COLO829 (cell line): ENCODE measurements around the gene AARSD1.
A peak's percentile ranks its signal among the peaks of the same experiment; 100 is the strongest.
"Not testable (repeated sequence)": the region's sequence is repeated elsewhere in the genome, so short reads cannot be mapped to it uniquely, and the experiment has no call there.

Experiments
- DNase-seq: peaks from one replicate; pipeline ENCODE4 v3.0.0; 2012; ENCODE audit warnings: low spot score

AARSD1 gene, protein sequence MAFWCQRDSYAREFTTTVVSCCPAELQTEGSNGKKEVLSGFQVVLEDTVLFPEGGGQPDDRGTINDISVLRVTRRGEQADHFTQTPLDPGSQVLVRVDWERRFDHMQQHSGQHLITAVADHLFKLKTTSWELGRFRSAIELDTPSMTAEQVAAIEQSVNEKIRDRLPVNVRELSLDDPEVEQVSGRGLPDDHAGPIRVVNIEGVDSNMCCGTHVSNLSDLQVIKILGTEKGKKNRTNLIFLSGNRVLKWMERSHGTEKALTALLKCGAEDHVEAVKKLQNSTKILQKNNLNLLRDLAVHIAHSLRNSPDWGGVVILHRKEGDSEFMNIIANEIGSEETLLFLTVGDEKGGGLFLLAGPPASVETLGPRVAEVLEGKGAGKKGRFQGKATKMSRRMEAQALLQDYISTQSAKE

DNA sequence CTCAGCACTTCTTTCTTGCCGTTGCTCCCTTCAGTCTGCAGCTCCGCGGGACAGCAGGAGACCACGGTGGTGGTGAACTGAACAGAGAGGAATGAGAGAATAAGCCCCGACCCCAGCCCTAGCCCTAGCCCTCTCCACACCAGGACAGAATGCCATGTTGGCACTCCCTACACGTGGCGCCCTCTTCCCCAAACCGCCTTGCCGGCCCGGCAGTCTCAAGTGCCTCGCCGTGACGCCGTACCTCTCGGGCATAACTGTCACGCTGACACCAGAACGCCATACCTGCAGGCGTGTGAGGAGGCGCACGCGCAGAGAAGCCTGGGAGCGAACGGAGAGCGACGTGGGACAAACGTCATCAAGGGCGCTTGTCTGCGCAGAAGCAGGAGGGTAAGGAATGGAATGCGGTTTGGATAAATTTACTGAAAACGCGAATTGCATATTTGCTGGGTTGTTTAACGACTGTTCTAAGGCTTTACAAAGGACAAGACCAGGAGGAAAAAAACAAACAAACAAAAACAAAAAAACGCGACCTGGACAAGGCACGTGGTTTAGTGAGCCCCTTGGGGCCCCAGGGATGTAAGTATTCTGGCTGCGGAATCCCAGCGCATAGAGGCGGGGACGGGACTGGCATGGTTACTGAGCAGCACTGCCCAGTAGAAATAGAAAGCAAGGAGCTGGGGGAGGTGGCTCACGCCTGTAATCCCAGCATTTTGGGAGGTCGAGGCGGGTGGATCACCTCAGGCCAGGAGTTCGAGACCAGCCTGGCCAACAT is at the start of gene AARSD1:
TSS of gene AARSD1 (minus strand) at position 294 of the 772 bp plus-strand sequence. CDS start at position 280, 14 bp downstream.
- DNase-seq, result peak; percentile 84

DNA sequence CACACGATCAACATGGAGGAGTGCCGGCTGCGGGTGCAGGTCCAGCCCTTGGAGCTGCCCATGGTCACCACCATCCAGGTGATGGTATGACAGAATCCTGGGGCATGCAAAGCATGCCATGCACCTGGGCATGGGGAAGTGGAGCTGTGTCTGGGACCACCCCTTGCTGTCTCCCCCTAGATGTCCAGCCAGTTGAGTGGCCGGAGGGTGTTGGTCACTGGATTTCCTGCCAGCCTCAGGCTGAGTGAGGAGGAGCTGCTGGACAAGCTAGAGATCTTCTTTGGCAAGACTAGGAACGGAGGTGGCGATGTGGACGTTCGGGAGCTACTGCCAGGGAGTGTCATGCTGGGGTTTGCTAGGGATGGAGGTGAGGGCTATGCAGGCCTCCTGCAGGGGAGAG is 49.0 kb upstream of the AARSD1 start:
- no peak for DNase-seq

DNA sequence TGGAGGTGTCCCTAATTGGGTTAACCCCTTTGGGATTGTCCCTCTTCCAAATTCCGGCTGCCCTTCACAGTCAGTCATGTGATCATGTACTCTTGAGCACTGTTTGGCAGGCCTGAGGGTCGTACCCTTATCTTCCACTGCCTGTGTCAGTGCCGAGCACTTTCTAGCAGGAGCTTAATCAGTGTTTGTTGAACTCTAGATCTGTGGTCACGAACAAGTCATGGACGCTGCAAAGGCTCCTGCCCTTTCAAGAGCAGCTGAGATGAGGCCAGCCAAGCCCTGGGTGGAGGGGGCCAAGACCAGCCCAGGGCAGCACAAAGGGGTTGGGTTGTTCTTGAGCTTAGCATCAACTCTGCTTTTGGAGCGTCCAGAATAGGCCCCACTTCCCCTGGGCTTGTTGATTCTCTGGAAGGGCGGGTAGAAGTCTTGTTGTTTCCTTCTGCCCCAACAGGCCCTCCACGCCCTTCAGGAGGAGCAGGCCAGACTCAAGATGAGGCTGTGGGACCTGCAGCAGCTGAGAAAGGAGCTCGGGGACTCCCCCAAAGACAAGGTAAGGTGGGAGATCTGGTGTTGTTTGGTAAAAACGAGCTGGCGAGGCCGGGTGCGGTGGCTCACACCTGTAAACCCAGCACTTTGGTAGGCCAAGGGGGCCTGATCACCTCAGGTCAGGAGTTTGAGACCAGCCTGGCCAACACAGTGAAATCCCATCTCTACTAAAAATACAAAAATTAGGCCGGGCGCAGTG is 47.6 kb upstream of the AARSD1 start:
- DNase-seq, result no peak

DNA sequence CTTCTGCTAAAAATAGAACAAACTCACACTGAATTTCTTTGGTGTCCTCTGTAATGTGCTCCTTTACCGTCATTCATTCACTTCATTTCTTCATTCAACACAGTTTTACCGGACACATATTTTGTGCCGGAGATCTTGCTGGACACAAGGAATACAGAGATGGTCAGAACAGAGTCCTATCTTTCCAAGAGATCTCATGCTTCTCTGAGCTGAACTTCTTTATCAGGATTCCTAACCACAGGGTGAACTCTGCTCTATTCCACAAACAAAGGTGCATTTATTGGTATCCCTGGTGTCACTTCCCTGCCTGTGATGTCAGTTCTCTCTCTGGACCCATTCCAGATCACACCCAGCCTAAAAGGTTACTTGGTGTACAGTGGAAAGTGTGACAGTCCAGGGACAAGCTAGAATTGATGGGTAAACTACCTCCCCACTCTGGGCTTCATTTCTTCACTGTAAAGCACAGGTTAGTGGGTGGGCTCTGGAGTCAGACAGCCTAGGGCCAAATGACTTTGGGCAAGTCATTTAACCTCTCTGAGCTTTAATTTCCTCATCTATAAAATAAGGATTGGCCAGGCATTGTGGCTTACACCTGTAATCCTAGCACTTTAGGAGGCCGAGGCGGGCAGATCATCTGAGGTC is 46.5 kb upstream of the AARSD1 start:
- DNase-seq, result peak; percentile 96

DNA sequence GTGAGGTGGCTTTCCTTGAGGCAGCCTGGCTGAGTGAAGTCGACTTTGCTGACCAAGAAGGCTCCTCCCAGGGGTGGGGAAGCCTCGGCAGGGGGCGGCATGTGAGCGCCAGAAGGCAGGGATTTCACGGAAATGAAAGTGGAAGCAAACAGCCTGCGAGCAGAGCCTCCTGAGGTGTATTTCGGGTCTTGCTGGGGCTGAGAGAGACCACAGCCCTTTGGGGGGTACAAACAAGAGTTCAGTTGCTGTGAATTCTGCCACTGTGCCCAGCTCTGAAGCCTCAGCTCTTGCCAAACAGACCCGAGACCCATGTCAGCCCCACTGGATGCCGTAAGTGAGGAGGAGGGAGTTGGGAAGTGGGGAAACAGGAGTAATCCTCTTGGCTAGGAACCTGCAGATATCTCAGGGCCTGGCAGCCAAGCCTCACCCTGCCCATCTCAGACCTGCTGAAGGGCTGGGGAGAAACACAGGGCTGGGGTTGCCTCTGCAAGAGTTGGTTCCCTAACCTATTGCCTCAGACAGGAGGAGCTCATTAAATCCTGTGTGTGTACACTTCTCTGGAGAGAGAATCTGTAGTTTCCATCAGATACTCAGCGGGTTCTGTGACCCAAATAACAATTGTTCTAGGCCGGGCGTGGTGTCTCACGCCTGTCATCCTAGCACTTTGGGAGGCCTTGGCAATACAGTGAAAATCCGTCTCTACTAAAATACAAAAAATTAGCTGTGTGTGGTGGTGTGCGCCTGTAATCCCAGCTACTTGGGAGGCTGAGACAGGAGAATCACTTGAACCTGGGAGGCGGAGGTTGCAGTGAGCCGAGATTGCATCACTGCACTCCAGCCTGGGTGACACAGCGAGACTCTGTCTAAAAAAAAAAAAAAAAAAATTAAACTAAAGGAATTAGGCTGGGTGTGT is 42.6 kb upstream of the AARSD1 start, which contains the start of gene IFI35:
TSS of gene IFI35 (plus strand) at position 146 of the 913 bp plus-strand sequence. CDS start at position 310, 164 bp downstream.
- peak; percentile 62 for DNase-seq

DNA sequence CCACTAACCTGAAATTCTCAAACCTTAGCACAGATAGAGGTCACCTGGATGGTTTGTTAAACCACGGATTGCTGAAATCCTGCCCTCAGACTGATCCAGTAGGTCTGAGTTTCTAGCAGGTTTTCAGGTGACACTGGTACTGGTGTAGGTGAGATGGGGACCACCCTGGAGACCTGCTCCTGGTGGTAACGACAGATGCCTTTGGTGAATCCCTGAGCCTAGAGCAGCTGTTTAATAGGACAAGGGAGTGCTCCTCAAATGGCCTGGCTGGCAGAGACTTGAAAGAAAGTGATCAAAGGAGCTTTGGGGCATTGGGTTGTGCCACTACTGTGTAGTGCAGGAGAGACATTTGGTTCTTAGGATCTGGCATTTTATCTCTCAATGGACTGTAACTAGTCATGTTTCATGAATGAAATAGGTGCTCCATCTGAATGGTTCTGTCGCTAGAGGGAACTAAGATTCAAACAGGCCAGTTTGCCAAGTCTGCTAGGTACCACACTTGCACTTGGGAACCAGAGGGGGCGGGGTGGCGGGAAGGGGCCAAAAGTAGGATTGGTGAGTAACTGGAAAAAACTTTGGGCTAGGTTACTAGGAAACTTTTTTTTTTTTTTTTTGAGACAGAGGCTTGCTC is 39.4 kb upstream of the AARSD1 start:
- no peak for DNase-seq

DNA sequence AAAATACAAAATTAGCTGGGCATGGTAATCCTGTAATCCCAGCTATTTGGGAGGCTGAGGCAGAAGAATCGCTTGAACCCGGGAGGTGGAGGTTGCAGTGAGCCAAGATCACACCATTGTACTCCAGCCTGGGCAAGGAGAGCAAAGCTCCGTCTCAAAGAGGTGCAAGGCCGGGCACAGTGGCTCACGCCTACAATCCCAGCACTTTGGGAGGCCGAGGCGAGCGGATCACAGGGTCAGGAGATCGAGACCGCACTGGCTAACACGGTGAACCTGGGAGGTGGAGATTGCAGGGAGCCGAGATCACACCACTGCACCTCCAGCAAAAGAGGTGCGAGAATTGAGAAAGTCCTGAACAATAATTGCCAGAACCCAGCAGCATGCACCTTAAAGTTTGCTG is 36.6 kb upstream of the AARSD1 start:
- not testable (repeated sequence) for DNase-seq

DNA sequence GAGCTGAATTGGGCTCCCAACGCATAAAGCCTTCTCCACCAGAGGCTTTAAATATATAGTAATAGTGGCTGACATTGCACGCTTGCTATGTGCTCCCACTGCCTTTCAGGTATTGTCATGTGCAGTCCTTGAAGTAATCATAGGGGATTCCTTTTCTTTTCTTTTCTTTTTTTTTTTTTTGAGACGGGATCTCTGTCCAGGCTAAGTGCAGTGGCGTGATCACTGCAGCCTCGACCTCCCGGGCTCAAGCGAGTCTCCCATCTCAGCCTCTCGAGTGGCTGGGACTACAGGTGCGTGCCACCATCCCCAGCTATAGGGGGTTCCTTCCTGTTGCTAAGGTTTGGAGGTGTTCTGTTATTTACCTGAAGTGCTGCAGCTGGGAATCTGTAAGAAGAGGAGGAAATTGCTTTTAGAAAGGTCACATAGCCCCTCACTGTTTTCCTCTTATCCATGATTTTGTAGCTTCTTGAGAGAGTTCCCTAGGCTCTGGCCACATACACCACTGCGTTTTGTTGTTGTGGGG is 34.8 kb upstream of the AARSD1 start:
- DNase-seq, result no peak

DNA sequence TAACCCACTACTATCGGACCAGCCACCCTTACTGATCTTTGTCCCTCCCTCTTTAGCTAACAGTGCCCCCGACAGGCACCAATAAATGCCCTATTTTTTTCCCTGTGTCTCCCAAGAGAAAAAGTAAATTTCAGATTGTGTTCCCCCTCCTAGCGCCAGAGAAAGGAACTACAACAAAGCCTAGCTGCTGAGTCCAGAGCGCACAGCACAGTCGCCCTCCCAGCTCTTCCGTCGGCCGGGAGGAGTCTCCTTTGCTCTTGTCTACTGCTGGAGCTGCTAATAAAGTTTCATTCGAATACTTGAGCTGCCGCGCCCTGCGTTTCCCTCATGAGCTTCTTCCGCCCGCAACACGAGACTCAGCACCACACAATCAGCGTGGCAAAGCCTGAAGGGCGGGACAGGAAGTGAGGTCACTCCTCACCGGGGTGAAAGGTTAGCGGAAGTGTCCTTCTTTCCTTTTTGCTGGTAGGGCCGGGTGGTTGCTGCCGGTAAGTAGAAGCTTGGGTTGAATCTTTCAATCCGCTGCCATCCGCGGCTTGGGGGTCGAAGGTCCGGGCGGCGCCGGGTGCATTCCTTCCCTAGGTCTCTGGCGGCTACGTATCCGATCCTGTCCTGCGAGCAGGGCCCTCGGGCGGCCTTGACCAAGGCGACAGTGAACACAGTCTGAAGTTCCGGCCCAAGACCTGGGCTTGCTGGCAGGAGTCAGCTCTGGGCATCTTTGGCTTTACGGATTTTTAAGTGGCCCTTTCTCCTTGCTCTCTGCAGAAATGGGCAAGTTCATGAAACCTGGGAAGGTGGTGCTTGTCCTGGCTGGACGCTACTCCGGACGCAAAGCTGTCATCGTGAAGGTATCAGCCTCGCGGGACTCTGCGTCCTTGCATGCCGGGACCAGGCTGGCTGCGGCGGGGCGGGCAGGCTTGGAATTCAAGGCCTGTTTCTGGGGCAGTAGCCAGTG is 34.0 kb upstream of the AARSD1 start, which contains the start of gene RPL27:
TSS of gene RPL27 (plus strand) at position 436 of the 955 bp plus-strand sequence. CDS start at position 768, 332 bp downstream.
- peak; percentile 96 for DNase-seq

DNA sequence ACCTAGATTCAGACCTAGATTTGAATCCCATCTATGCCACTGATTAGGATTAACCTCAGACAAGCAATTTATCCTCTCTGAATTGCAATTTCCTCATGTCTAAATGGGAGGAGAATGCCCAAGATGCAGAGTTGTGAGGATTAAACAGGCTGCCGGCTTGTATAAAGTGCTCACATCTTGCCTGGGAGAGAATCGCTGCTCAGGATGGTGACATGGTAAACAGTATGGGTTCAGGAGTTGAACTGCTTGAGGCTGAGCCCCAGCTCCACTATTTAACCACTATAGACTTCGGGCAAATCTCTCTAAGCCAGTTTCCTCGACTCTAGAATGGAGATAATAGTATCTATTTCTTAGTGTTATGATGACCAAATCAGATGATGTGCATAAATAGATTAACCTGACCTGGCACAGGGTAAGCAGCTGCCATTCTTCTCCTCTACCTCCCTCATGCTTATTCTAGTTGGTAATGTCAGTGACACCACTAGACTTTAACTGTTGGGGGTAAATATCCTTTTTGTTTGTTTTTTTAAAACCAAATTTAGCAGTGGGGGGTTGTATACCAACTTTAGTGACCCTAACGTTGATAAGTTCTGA is 33.2 kb upstream of the AARSD1 start:
- no peak for DNase-seq

DNA sequence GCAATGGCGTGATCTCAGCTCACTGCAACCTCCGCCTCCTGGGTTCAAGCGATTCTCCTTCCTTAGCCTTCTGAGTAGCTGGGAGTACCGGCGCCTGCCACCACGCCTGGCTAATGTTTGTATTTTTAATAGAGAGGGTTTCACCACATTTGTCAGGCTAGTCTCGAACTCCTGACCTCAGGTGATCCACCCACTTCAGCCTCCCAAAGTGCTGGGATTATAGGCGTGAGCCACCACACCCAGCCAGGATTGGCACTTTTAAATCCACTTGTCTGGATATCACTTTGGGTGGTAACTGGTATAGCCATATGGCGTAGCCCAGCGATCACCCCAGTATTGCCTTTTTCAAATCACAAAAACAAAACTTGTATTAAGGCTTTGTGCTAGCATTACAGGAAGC is 29.7 kb upstream of the AARSD1 start:
- not testable (repeated sequence) for DNase-seq

DNA sequence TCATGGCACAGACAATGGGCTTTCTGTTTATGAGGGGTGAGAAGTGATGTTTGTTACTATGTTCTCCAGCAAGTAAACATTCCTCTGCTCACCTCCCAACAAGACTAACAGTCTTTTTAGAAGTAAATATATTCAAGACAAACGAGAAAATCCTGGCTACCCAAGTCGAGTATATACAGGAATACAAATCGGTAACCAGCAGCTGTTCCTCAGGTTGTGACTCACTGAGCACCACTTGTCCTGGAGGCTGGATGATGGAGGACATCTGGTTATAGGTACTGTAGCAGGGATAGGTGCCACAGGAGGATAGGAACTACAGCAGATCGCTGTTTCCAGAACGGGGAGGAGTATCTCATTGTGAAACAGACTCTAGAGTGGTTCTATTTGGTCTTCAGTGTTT is 28.6 kb upstream of the AARSD1 start:
- DNase-seq, result no peak

DNA sequence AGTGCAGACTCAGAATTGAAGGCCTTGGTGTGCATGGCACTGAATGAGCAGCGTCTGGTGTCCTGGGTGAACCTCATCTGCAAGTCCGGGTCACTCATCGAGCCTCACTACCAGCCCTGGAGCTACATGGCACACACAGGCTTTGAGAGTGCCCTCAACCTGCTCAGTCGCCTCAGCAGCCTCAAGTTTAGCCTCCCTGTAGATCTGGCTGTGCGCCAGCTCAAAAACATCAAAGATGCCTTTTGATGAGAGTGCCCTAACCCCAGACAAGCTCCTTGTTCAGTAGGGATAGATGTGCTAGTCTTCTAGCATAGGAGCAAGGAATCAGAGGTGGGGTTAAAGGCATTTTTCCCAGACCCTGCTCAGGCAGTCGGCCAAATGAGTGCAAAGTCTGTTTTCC is 27.2 kb upstream of the AARSD1 start:
- DNase-seq, result no peak

DNA sequence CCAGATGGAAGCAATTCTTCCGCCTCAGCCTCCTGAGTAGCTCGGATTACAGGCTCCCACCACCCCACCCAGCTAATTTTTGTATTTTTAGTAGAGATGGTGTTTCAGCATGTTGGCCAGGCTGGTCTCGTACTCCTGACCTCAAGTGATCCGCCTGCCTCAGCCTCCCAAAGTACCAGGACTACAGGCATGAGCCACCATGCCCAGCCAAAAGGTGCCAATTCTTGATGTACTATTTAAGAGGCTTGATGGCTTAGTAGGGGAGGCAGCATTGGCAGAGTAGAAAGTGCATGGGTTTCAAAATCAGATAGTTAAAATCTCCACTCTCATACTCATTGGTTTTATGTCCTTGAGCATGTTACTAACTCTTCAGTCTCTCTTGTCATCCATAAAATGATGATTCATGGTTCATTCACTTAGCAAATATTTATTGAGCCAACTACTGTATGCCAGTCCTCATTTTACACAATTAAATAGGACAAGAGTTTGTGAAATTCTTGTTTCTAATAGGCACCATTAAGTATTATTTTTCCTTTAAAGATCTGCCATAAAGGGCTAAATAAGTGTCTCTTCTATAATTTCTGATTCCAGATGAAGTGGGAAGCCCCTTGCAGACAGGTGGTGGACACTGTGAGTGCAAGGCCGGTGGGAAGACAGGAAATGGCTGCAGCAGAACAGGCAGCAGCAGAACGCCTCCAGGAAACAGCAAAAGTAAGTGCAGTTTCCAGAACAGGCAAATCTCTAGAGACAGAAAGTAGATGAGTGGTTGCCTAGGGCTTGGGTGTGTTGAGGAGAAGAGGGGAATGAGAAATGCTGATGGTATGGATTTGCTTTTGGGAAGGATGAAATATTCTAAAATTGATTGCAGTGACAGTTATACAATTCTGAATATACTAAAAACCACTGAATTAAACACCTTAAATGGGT is 25.7 kb upstream of the AARSD1 start:
- DNase-seq, result no peak

DNA sequence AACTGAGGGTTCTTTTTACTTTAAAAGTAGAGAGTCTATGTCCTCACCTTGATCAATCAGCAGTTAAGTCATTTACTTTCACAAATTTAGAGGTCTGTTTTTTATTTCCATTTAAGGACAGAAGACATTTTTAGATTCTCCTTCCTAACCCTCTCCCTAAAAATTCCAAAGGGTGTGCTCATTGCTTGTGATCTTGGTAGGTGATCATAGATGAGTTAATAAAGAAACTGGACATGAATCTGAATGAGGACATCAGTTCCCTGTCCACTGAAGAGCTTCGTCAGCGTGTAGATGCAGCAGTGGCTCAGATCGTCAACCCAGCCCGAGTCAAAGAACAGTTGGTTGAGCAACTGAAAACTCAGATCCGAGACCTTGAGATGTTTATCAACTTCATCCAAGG is 24.9 kb upstream of the AARSD1 start:
- no peak for DNase-seq

DNA sequence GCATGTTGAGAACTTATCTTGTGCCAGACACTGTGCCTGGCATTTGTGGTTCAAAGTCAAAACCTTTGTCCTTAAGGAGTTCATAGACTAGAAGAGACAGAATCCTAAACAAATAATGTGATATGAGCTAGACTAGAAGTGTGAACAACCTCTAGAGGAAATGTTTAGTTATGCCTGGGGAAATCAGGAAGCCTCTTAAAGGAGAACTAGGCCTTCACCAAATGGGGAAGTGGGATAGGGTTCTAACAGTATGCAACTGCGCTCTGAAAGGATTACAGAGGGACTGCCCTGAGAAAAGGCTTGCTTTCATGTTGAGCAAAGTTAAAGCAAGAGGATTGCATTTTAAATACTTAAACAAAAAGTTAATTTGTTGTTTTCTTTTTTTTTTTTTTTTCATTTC is 21.0 kb upstream of the AARSD1 start:
- DNase-seq, result no peak

DNA sequence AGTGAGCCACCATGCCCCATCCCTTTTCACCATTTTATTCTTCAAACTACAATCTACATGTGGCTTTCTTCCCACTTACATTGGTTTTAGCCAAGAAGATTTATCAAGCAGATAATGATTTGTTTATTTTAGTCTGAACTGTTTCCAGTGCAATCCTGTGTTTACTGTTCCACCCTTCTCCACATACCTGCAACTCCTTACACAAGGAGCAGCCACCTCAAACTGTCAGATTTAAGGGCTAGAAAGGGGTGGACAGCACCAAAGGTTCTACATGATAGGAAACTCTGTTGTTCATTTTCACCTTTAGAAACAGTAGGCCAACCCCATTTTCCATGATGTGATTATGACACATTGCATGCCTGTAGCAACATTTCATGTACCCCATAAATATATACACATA is 18.0 kb upstream of the AARSD1 start:
- no peak for DNase-seq
